DMS153 treated with DMSO at 0.1 percent for 48 hours (cell line): ENCODE measurements around the gene CHADL.
A peak's percentile ranks its signal among the peaks of the same experiment; 100 is the strongest.
"Not testable (repeated sequence)": the region's sequence is repeated elsewhere in the genome, so short reads cannot be mapped to it uniquely, and the experiment has no call there.

Experiments used
- DNase-seq: peaks from one replicate; lab custom pipeline; 2025; ENCODE audit not compliant: unreplicated experiment; lab: John Stamatoyannopoulos, UW

The CHADL gene

DNA sequence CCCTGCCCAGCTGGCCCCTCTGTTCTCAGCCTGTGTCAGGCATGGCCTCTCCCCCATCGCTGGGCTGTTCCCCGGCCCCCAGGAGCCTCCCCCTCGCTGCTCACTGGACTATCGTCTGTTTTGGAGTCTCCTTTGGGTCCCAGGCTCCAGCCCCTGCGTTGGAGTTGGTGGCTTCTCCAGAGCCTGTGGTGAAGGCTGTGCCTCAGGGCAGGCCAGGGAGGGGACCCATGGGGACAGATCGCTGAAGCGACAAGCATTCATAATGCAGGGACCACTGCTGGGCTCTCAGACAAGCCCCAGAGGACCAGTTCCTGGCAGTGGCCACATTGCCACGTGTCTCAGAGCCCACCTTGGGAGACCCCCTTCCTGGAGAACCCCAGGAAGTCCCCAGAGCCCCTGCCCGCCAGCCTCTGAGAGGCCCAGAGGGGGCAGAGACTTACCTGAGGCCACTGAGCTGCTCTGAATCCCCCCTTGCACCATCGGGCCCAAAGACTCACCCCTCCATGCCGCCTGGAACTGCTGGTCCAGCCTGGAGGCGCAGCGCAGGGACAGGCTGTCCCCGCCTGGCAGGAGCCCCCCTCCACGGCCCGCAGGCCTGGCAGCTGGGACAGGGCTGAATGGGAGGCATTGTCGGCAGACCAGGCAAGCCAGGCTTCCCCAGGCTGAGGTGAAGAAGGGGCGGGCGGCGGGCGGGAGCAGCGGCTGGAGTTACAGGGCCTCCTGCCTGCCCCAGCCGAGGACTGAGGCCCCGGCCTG, at the start of gene CHADL:
Gene CHADL (minus strand): TSS at position 555 of the 756 bp plus-strand sequence. CDS start 50 bp downstream, at position 505.
- DNase-seq = no peak

DNA sequence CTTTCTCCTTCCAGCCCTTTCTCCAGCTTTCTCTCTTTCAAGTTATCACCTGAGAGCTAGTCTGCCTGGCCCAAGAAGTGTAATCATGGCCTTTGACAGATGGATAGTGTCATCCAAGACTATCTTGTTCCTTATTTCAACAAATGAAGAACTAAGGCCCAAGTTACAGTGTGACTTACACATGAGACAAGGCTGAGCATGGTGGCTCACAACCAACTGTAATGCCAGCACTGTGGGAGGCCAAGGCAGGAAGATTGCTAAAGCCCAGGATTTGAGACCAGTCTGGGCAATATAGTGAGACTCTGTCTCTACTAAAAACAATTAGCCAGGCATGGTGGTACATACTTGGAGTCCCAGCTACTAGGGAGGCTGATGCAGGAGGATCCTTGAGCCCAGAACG, 48.9 kb upstream of the CHADL start:
- no peak for DNase-seq

DNA sequence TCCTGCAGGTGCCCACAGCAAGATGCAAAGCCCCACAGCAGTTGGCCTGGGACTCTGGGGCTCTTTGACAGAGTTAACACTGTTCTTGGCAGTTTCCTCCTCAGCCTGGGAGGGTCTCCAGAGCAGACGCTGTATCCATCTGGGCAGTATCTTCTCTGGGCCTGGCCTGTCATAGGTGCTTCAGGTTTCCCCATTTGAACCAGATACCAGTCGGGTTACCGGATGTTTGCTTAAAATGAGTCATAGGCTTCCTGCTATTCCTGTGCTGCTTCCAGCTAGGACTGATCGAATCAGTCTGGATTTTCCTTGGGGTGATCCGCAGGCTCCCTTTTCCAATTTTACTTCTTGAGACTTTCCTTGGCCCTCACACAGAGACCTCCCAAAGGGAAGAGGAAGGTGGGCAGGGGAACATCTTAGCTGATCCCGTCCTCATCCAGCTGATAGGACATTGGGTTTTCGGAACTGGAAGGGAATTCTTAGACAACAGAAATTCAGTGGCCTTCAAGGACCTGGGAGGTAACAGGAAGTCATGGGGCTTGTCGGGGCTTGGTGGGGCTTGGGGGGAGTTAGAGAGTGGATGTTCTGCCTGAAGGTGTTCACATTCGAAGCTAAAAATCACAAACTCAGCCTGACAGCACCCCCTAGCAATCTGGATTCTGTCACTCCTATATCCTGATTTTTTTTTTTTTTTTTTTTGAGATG, 47.7 kb upstream of the CHADL start:
- peak; percentile 58 for DNase-seq

- DNase-seq = peak; percentile 43
These were observed 45.9 kb upstream of the CHADL start for GRCh38 chr22:41286639-41287091.

GRCh38 chr22:41285820-41286638, 45.3 kb upstream of the CHADL start, which contains the start of gene RANGAP1:
RANGAP1 (minus strand) TSS chr22:41286187; CDS start chr22:41281044, 5,143 bp downstream.
- peak; percentile 97 for DNase-seq

- DNase-seq = no peak
These were observed 44.7 kb upstream of the CHADL start for GRCh38 chr22:41285441-41285819.

- DNase-seq = no peak
These were observed 43.7 kb upstream of the CHADL start for GRCh38 chr22:41284465-41284864.

GRCh38 chr22:41280854-41281253, 40.1 kb upstream of the CHADL start:
- no peak for DNase-seq

- DNase-seq = peak; percentile 11
These were observed 39.3 kb upstream of the CHADL start for GRCh38 chr22:41280065-41280464.

DNA sequence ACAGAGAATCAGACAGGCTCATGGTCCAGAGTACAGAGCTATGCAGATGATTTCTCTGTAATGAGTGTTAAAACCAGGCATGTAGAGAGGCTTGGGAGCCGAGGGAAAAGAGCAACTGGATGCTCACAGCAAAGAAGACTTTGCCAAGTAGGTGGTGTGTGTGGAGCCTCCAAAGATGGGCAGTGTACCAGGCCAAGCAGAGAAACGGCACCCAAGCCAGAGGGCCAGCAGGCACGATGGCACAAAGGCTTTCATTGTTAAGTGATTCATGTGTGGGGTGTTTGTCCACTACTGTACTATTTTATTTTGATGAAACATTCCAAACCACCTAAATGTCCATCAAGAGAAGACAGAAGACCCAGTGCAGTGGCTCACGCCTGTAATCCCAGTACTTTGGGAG, 34.1 kb upstream of the CHADL start:
- DNase-seq = no peak

DNA sequence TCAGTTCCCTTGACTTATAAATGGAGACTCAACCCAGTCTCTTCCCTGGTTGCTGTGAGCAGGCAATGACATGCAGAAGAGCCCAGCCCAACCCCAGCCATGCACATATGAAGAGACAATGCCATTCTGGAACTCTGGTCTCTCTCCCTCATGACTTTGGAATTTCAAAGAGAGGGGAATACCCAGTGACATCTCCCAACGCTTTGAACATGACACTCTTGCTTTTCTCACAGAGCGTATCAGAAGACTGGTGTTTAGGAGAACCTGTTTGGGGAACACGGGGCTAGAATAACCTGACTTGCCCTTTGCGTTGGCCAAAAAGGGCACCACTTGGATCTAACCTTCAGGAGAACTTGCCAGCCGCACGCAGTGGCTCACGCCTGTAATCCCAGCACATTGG, 32.4 kb upstream of the CHADL start:
- DNase-seq = no peak

GRCh38 chr22:41271787-41272186, 31.1 kb upstream of the CHADL start:
- no peak for DNase-seq

DNA sequence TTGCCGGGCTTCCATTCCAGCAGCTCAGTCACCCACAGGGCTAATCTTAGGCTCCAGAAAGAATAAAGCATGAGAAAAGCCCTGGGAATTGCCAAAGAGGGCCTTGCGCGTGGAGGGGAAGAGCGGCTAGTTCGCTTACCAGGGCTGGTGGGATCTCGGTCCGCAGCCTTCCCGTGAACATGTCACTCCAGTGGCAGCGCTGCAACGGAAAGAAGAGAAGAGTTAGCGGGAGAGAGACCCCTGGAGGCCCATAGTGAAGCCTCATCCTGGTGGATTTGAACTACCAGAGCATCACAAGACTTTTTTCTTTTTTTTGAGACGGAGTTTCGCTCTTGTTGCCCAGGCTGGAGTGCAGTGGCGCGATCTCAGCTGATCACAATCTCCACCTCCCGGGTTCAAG, 27.2 kb upstream of the CHADL start:
- DNase-seq = no peak

DNA sequence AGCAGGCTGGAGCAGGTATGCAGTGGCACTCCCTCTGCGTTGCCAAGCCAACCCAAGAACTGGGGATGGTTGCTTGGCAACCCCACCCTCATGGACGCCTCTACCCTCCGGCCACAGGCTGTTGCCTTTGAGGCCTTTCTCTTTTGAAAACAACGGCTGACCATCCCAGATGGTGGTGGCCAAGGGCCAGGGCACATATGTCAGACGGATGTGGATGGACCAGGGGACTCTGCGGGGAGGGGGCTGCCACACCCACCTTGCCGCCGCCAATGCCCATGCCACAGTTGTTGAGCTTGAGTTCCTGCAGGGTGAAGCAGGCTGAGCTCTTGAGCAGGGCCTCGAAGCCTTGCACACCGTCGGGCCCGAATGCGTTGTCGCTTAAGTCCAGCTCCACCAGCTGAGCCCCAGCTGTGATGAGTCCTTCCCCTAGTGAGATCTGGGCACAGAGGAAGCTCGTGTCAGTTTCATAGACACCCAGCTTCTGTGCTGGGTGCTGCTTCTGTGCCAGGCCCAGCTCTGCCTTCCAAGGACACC, 23.7 kb upstream of the CHADL start:
- no peak for DNase-seq

DNA sequence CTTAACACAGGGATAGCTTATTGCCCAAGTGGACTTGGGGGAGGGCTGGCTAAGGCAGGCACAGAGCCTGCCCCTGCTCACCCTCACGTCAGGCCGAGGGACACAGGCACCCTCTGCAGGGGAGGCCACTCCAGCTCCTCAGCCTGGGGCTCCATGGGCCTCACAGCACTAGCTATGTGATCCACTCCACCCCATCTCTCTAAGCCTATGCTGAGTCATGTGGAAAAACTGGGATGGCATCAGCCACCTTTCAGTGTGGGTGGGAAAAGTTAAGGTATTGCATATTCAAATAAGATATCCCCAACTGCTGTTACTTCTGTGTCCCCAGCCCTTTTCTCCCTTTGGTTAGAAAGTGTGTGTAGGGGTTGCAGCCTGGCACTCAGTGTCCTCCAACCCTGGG, 23.0 kb upstream of the CHADL start:
- DNase-seq = no peak

- no peak for DNase-seq
These were observed 21.6 kb upstream of the CHADL start for GRCh38 chr22:41262250-41262765.

GRCh38 chr22:41261541-41262249, 21.0 kb upstream of the CHADL start:
- DNase-seq = no peak

- no peak for DNase-seq
These were observed 20.1 kb upstream of the CHADL start for GRCh38 chr22:41260871-41261270.

- DNase-seq = not testable (repeated sequence)
These were observed 19.0 kb upstream of the CHADL start for GRCh38 chr22:41259756-41260155.

GRCh38 chr22:41257696-41258095, 17.0 kb upstream of the CHADL start:
- DNase-seq = no peak
